OCI-LY1 (cell line): ENCODE measurements around the gene CADM1.

Source experiments
- EZH2 ChIP-seq: fragments of 200-600 bp; sonication (generic), shearing (Covaris generic); IDR thresholded peaks from 2 replicates; pipeline ENCODE4 v1.8.0; 2017; ENCODE audit warnings: borderline replicate concordance, mixed run types, mild to moderate bottlenecking, antibody characterized with exemption, low read length, moderate library complexity, mixed read lengths
- TF ChIP-seq, protein P1 (sequence below): fragments of 200-600 bp; sonication (generic), shearing (Covaris generic); IDR thresholded peaks from 2 replicates; pipeline ENCODE4 v1.5.1; 2017; ENCODE audit warnings: mild to moderate bottlenecking, antibody characterized with exemption, low read length, moderate library complexity, mixed read lengths

DNA sequence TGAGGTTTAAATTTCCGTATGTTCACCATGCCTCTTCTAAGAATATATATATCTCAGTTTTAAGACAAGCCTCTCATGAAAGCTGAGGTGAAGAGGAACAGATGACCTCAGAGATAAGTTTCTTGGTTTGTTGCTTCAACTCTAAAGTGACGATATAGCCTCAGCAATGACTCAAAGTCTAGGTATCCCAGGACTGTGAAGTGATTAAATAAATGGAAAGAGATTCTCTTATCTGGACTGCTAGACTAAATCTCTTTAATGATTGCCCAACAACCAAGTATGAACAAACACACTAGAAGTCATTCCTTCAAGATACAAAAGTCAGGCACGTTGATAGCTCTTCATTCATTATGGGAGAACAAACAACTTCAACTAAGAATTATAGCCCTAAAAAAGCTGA, 15.3 kb downstream of the CADM1 start:
- TF ChIP-seq, protein P1, sequence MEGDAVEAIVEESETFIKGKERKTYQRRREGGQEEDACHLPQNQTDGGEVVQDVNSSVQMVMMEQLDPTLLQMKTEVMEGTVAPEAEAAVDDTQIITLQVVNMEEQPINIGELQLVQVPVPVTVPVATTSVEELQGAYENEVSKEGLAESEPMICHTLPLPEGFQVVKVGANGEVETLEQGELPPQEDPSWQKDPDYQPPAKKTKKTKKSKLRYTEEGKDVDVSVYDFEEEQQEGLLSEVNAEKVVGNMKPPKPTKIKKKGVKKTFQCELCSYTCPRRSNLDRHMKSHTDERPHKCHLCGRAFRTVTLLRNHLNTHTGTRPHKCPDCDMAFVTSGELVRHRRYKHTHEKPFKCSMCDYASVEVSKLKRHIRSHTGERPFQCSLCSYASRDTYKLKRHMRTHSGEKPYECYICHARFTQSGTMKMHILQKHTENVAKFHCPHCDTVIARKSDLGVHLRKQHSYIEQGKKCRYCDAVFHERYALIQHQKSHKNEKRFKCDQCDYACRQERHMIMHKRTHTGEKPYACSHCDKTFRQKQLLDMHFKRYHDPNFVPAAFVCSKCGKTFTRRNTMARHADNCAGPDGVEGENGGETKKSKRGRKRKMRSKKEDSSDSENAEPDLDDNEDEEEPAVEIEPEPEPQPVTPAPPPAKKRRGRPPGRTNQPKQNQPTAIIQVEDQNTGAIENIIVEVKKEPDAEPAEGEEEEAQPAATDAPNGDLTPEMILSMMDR: no peak
- no peak for TF ChIP-seq EZH2
